LHCN-M2 (cell line): ENCODE data around the gene C4B. TPM values are rescaled to one million over a fixed set of nuclear protein-coding genes. Genes with fewer than 3 reads are reported as not detected.
"Not testable (repeated sequence)": the region's sequence is repeated elsewhere in the genome, so short reads cannot be mapped to it uniquely, and the experiment has no call there.

Source experiments
- DNase-seq: peaks from one replicate; pipeline ENCODE4 v3.0.0-alpha.2; 2012; ENCODE audit warnings: low read depth
- total RNA-seq: library from RNA; depleted of rRNA; stranded (reverse); fragments of >200 nt; gene quantifications from 2 replicates; pipeline ENCODE4 v1.2.3, GENCODE V29; 2014

Gene C4B
- total RNA-seq, 1 experiment from 2014 or later: 1.8 TPM

DNA sequence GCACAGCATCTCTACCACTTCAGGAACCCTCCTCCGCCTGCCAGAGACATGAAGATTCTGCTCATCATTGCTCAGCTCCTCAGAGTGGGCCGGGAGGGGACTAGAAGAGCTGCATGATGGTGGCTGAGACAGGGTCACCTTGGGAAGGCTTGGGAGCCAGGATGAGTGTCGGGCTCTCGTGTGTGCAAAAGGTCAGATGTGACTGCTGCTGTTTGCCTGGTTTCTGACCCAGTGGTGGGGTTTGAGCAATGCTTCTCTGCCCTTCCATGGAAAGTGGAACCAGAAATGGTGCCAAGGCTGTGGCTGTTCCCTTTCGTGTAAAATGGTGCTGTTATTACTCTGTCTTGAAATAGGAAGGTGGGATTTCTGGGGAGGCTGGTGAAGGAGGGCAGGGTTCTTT lies 33.6 kb upstream of the C4B start:
- DNase-seq: not testable (repeated sequence)

DNA sequence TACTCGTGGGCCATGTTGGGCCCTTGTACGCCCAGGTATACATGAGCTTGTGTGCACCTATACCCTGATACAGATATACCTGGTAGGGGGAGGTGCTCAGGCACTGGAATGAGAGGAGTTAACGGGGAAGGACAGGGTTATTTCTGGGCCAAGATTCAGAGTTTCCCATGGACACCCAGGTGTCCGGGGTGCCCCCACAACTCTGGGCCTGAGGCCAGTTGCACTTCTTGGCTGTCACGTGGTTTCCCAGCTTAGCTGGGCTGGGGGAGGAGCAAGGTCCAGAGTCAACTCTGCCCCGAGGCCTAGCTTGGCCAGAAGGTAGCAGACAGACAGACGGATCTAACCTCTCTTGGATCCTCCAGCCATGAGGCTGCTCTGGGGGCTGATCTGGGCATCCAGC lies 32.9 kb upstream of the C4B start, which contains the start of gene C4A:
Gene C4A, plus strand, starts transcription at position 314 of the 400 bp plus-strand sequence. Its CDS starts 51 bp downstream, at position 365.
- DNase-seq: not testable (repeated sequence)

GRCh38 chr6:31989363-31989762 lies 25.2 kb upstream of the C4B start:
- not testable (repeated sequence) for DNase-seq

- not testable (repeated sequence) for DNase-seq
Measured at GRCh38 chr6:31994421-31994820, 20.2 kb upstream of the C4B start.

GRCh38 chr6:31996385-31996784 lies 18.2 kb upstream of the C4B start:
- DNase-seq: not testable (repeated sequence)

GRCh38 chr6:32002546-32003268 lies 11.9 kb upstream of the C4B start:
- not testable (repeated sequence) for DNase-seq

DNA sequence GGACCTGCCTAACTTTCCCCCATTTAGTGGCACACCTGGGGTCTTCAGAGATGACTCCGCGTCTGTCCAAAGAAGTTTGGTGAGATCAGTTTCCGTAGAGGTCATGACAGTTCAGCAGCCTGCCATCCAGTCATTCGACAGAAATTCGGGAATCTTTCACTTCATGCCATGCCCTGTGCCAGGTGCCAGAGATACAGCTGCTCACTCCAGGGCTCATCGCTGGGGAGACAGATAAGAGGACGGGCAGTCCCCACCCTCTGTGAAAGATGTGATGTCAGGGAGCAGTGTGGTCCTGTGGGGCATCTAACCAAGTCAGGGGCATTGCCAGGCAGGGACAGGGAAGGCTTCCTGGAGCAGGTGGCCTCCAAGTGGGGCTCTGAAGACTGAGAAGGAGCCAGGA lies 11.3 kb upstream of the C4B start:
- not testable (repeated sequence) for DNase-seq

- not testable (repeated sequence) for DNase-seq
Measured at GRCh38 chr6:32004393-32004792, 10.2 kb upstream of the C4B start.

GRCh38 chr6:32004864-32005537 lies 9.6 kb upstream of the C4B start:
- DNase-seq: not testable (repeated sequence)

GRCh38 chr6:32005538-32005880 lies 9.1 kb upstream of the C4B start:
- DNase-seq: not testable (repeated sequence)

DNA sequence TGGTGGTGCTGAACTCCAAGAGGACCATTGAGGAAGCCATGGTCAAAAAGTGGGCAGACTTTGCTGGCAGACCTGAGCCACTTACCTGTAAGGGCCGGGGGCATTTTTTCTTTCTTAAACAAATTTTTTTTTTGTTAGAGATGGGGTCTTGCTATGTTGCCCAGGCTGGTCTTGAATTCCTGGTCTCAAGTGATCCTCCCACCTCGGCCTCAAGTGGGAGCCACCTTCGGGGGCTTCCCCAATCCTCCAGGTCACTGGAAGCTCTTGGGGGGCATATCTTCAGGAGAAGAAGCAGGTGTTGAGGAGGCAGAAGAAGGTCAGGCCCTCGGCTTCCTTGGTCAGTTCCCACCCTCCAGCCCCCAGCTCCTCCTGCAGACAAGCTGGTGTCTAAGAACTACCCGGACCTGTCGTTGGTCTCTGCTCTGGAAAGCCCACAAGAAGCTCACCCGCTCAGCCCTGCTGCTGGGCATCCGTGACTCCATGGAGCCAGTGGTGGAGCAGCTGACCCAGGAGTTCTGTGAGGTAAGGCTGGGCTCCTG lies 8.5 kb upstream of the C4B start:
- not testable (repeated sequence) for DNase-seq

GRCh38 chr6:32007086-32007485 lies 7.5 kb upstream of the C4B start:
- DNase-seq: not testable (repeated sequence)

DNA sequence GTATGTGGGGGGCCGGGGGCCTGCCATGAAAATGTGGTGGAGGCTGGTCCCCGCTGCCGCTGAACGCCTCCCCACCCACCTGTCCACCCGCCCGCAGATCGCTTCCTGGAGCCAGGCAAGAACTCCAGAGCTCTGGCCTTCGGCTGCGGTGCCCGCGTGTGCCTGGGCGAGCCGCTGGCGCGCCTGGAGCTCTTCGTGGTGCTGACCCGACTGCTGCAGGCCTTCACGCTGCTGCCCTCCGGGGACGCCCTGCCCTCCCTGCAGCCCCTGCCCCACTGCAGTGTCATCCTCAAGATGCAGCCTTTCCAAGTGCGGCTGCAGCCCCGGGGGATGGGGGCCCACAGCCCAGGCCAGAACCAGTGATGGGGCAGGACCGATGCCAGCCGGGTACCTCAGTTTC lies 6.6 kb upstream of the C4B start:
- not testable (repeated sequence) for DNase-seq

DNA sequence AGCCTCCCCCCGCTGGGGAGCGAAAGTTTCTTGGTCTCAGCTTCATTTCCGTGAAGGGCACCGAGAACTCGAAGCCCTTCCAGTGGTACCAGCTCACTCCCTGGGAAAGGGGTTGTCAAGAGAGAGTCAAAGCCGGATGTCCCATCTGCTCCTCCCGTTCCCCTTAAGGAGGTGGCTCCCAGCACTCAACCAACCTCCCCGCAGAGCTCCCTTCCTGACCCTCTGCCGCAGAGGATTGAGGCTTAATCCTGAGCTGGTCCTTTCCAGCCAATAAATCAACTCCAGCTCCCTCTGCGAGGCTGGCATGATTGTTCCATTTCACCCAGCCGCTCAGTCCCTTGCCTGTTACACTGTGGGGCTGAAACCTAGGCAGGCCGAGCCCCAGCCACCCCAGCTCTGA lies 6.0 kb upstream of the C4B start:
- DNase-seq: not testable (repeated sequence)

- DNase-seq: not testable (repeated sequence)
Measured at GRCh38 chr6:32009537-32009936, 5.1 kb upstream of the C4B start.

DNA sequence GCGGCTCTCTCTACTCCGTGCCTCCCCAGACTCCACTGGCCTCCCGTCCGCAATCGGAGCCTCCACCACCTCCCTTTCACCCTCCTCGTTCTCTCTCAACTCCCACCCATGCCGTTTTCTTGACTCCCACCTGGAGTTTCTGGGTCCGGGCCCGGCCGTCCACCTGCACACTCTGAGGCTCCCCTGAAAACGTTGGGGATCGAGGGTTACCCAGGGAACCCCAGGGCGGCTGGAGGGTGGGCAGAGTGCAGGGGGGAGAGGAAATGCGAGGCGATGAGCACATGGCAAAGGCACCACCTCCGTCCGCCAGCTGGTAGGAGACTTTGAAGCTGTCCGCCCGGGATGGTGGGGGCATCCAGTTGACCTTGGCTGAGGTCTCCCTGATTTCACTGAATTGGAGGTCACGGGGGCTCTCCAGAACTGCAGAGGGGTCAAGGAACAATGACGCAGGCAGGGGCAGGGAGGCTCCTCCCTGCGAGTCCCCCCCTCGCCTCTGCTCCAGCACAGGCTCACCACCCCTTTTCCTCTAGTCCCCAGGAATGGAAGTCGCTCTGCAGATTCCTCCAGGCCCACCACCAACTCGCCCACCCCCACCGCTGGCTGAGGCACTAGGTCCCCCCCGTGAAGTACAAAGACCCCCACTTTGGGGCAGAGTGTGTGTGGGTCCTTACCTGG lies 3.6 kb upstream of the C4B start:
- DNase-seq: not testable (repeated sequence)

GRCh38 chr6:32012941-32013617 lies 1.5 kb upstream of the C4B start:
- DNase-seq: not testable (repeated sequence)

DNA sequence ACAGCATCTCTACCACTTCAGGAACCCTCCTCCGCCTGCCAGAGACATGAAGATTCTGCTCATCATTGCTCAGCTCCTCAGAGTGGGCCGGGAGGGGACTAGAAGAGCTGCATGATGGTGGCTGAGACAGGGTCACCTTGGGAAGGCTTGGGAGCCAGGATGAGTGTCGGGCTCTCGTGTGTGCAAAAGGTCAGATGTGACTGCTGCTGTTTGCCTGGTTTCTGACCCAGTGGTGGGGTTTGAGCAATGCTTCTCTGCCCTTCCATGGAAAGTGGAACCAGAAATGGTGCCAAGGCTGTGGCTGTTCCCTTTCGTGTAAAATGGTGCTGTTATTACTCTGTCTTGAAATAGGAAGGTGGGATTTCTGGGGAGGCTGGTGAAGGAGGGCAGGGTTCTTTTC lies 857 bp upstream of the C4B start:
- not testable (repeated sequence) for DNase-seq

GRCh38 chr6:32022100-32022499 lies 7.5 kb downstream of the C4B start:
- not testable (repeated sequence) for DNase-seq

GRCh38 chr6:32028631-32029030 lies 14.0 kb downstream of the C4B start:
- not testable (repeated sequence) for DNase-seq

GRCh38 chr6:32029553-32029952 lies 15.0 kb downstream of the C4B start:
- not testable (repeated sequence) for DNase-seq
